ENCODE data around the gene PRKN.

GRCh38 chr6:161732594-161732993 is 995.0 kb downstream of the PRKN start:
- TF ChIP-seq CTCF (IDR thresholded peaks at IDR 0.05) = no peak
- TF ChIP-seq ZFX (IDR thresholded peaks at IDR 0.05; ENCODE audit: borderline replicate concordance) = no peak

Data from 22Rv1 (cell line).